GM18870 (cell line): ENCODE measurements around the gene TMEM178B.
"Not testable (repeated sequence)": the region's sequence is repeated elsewhere in the genome, so short reads cannot be mapped to it uniquely, and the experiment has no call there.

ENCODE experiments used
- ATAC-seq: cut with Tn5 transposase; IDR thresholded peaks from one replicate; pipeline ENCODE4 v1.9.1; 2021; ENCODE audit warnings: moderate library complexity; ENCODE audit not compliant: unreplicated experiment

Gene TMEM178B

DNA sequence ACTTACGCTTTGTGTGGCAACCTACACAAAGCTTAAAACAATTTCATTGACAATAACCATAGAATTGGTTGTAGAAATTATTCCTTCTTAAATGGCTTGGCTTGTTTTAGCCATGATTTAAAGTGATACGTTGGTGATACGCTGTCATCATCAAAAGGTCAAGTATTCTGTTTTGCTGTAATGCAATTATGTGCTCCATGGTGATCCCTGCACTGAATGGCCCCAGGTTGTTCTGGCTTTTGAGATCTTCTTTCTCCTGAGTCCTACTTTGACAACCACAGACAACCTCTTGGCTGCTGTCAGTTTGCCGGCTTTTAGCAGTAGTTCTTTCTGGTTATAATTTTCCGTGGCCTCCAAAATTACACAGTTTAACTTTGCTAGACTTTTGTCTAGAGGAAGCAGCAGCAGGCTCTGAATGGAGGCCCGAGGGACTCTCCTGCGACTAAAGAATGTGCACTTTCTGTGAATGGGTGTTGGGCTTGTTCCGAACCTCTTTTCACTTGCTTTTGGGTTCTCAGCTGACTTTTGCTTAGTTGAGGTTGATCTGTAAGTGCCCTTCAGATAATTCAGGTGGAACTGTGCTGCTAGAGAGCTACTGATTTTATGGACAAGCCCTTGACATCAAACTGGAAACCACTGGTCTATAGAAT, 104.7 kb downstream of the TMEM178B start:
- ATAC-seq = no peak

DNA sequence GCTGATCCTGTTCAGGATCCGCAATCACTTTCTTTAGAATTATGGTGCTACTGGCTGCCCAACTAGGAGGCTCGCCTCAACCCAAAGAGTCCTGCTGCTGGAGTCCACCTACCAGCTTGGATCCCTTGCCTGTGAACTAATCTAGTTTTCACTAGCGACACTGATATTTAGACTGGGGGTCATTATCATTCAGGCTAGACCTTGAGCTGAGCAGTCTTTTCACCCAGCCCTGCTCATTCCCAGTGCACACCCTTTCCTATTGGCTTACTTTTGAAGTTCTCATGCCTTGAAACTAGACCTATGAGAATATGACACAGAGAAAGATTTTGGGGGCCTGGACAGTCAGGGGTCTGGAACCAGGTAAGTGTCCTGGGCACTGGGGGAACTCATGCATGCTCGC, 107.9 kb downstream of the TMEM178B start:
- ATAC-seq = no peak

DNA sequence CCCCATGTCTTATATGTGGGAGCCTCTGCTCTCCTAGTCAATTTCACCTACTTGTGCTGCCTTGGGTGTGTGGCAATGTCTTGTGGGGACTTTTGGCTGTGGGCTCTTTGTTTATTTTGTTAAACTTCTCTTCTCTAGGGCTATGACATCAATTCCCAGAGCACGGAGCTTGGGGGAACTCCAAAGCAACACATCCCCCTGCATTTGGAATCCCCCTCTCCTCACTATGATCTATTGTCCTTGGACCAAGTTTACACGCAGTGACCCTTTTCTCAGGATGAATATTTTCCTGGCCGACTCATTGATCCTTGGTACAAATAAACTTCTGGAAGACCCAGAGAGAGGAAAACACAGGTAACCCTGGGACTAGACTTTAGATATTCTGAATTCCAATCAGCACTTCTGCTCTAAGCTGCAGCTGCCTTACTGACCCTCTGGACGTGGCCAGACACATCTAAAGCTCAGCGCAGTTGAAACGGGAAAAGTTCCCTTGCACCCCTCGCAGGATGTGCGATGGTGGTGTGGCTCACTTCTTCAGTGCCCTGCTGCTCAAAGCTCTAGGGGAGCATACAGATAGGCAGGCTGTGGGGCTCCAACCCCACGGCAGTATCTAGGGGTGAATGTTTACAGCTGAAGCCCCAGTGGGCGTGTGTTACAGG, 110.8 kb downstream of the TMEM178B start:
- no peak for ATAC-seq

DNA sequence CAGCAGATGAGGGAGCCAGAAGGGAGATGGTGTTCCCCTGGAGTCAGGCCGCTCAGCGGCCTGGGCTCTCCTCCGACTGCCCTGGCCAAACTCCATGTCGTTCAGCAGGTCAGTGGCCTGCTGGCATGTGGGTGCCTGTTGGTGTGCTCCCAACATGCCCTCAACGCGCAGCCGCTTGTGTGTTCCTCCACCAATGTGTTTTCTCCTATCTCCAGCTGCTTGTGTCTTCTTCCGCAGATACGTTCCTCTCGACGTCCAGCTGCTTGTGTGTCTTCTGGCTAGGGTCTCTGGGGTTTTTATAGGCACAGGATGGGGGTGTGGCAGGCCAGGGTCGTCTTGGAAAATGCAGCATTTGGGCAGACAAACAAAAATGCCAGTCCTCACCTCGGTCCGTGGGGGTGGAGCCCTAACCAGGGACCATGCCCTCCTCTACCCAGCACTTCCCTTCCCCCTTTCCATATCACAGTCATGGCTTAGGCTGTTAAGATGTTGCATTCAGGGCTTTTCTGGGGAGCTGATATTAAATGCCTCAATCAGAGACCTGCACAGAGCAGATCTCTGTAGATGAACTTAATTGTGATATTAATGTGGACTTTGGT, 111.6 kb downstream of the TMEM178B start:
- ATAC-seq = no peak

DNA sequence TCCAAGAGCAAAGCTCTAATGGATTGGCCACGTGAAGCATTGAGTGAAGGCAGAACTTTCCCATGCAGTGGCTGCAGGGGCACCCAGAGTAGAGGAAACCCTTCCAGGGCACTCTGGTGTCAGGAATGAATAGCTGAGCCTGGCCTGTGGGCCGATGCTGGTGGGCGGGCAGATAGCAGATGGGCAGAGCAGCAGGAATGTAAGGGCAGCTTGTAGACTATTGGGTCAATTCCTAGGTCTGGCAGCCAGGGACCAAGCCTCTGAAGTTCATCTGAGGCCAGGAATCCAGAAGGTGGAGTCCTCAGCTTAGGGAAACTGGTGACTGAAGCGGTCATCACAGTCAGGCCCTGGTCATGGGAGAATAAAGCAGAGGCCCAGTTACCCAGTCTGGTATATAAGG, 115.4 kb downstream of the TMEM178B start:
- ATAC-seq = no peak

DNA sequence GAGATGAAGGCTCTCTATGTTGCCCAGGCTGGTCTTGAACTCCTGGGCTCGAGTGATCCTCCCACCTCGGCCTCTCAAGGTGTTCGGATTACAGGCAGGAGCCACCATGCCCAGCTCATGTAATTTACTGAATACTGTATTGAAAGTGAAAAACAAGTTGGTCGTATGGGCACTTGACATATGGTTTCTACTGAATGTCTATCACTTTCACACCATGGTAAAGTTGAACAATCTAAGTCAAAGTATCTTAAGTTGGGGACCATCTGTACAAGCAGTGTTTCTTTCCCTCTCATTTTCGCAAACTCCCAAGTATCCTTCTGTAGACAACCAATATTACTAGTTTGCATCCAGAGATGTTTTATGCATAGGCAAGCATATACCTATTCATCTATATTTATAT, 116.6 kb downstream of the TMEM178B start:
- no peak for ATAC-seq

DNA sequence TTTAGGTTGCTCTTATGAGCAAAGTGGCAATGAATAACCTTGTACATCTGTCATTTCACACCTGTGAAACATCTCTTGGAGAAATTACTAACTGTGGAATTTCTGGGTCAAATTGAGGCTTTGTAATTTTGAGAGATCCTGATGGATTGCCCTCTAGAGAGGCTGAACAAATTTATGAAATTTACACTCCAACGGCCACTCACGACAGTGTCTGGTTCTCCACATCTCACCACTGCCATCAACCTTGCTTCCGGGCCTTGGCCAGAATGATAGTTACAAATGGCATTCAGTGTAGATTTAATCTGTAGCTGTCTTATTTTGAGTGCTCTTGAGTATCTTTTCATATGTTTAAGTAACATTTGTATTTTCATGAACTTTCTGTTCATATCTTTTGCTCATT, 117.4 kb downstream of the TMEM178B start:
- ATAC-seq = no peak

DNA sequence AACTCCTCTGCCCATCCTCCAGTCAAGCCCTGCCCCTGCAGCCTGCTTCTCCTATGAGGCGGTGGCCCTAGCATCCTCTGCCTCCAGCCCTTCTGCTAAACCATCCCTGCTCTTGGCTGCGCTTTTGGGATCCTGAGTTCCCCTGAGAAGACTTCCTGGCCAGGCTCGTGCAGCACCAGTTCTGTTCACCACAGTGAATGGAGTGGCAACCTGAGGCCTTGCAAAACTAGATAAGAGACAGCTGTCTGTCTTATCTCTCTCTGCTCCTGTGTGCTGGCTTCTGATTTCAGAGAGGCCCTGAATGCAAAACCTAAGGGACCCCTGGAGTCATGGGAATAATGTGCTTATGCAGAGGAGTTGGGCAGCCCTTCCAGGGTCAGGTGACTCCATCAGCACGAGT, 119.2 kb downstream of the TMEM178B start:
- ATAC-seq = no peak

DNA sequence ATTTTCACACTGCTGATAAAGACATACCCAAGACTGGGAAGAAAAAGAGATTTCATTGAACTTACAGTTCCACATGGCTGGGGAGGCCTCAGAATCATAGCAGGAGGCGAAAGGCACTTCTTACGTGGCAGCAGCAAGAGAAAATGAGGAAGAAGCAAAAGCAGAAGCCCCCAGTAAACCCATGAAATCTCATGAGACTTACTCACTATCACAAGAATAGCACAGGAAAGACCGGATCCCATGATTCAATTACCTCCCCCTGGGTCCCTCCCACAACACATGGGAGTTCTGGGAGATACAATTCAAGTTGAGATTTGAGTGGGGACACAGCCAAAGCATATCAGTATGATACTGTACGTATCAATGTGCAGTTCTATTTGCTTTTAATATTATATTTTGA, 121.9 kb downstream of the TMEM178B start:
- ATAC-seq = not testable (repeated sequence)

DNA sequence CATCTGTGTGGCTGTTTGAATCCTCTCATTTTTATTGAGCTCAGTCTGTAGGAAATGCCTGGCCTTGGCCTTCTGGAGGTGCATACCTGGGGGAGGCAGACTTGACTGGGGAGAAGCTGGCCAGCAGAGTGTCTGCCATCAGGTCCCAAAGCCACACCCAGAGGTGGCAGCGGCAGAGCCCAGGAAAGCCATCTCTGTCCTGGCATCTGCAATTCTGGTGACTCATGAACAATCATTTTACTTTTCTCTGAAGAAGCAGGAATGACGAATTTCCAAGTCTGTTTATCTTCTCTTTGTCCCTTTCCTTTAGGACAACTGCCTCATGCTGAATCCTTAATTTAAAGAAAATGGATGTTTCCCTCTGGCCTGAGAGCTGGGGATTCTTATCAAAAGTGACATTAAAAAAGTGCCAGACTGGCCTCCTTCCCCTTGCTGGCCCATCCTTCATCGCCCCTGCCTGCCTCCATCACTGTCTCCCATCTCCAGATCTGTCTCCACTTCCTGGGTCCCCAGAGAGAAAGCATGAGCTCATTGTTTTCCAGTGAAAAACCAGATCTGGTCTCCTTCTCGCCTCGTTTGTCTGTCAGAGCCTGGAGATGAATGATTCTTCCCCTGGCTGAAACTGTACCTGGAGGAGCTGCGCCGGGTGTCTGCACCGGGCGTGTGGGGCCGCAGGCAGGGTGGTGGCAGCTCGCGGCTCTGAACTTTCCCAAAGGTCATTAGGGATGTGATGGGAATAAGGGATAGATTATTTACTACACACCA, 124.5 kb downstream of the TMEM178B start:
- ATAC-seq = no peak

DNA sequence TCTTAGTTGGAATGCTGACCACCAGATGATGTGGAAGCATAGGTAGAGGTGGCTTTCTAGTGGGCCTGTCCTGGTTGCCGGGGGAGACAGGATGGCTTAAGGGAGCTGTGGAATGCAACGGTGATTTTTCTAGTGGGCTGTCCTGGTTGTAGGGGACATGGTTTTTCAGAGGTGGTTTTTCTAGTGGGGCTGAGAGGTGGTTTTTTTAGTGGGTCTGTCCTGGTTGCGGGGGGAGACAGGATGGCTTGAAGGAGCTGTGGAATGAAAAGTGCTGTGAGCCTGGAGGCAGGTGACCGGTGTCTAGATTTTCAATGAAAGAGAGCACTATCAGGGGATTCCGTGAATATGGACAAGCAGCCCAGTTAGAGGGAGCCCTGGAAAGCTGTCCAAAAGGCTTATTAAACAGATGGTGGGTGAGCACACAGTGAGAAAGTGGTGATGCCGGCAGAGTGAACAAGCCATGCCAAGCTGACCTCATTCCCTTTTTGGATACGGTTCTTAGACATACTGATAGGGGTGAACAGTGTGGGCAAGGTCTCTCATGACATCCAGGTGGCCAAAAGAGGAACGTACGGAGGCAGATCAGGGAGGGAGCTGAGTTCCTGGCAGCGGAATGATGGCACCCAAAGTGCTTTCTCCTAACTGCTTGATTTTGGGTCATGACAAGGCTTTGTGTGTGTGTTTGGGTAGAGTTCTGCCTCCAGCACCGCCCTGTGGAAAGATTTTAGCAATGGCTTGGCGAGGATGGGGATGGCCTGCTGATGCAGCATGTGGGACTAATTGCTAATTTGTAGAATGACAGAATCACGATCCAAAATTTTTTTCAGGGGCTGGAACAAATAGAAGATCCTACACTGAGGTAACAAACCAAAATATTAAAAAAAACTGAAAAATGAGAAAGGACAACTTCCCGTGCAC, 126.6 kb downstream of the TMEM178B start:
- no peak for ATAC-seq

DNA sequence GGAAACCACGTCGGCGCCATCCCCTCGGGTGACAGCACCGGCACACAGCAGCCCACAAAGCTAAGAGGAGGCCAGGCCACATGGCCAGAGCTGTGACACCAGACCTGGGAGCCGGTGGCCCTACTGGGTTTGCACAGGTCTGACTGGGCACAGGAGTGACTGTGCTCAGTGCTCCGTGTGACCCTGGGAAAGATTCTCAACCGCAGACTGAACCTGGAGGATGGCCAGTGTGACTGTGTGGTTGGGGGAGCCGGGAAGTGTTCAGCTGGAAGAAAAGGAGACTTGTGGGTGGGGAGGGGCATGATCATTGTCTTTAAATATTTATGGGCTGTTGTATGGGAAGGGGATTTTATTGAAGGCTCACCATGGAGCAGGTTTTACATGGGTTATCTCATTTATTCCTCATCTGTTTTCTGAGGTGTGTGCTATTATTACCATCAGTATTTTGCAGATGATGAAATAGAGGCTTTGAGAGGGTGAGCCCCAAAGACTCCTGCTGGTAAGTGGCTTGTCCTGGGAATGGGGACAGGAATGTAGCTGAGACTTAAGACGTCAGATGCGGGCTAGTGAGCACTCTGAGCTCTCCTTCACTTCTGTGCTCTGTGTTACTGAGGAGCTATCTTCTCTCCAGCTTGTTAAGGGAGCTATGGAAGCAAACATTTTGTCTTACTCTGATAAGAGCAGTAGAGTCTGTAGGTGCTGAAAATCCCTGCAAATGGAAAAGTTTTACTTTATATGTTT, 127.5 kb downstream of the TMEM178B start:
- ATAC-seq = no peak

DNA sequence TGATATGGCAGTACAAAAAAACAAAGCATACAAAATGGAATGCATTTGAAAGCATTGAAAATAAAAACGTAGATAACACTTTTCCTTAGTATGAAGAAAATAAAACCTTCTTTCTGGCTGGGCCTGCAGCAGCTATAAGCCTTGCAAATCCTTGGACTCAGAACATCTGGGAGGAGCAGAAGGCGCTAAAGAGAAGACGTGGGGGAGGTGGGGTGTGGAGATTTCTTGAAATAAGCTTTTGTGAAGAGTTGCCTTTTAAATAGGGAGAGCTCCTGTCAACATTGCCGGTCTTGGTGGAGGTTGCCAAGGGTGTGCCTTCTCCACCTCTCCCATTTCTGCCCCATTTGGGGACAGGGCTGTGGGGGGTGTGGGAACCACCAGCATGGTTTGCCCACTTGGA, 128.7 kb downstream of the TMEM178B start:
- ATAC-seq = no peak

DNA sequence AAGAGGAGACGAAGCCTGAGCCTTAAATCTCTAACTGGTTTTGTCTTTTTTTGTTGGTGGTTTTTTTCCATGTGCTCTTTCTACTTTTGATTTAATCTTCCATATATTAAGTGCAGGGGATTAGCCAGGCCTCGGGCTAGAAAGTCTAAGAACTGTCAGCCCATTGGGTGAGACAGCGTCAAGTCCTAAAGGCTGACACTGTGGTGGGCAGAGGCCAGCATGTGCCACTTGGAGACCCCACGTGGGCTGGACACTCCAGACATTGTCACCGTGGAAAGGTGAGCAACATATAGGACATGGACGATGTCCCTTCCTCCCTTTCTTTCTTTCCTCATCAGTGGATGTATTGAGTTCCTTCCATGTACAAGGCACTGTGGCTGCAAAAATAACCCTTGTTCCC, 129.3 kb downstream of the TMEM178B start:
- ATAC-seq = no peak

DNA sequence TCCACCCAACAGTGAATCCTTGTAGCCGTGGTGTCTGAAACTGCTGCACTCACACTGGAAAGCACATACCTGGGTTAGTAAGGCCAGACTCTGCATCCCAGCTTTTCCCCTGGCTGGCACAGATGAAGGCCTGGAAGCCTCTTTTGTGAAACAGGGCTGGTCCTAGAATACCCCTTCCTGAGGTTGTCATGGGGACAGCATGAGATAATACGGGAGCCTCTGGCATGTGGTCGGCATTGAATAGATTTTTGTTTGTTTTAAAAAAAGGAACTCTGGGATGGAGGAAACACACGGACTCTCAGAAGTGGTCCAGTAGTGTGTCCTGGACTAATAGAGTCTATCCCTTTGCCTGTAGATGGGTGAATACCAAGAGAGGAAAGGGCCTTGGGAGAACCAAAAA, 129.7 kb downstream of the TMEM178B start:
- ATAC-seq = no peak

DNA sequence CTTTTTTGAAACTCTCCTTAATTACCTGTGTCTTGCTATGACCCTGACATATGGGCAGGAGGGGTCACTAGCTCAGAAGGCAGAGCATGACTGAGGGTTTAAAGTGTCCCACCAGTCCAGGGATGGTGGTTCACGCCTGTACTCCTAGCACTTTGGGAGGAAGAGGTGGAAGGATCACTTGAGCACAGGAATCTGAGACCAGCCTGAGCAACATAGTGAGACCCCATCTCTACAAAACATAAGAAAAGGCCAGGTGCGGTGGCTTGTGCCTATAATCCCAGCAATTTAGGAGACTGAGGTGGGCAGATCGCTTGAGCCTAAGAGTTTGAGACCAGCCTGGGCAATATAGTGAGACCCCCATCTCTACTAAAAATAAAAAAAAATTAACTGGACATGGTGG, 133.8 kb downstream of the TMEM178B start:
- ATAC-seq = no peak

DNA sequence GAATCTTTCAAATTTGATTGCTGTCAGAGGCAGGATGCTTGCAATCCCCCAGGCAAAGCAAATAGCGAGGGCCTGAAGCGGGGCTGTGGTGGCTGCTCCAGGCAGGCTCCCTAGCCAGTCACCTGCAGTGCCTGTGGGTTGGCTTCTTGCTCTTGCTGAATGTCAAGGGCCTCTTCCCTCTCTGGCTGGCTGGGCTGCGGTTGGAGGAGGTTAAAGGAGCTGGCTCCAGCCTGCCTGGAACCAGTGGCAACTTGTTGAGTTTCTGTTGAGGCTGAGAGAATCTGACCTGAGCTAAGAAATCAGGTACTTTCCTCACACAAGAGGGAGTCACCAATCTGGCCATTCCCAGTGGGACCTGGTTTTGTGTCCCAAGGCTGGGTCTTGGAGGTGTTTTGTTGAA, 134.7 kb downstream of the TMEM178B start:
- no peak for ATAC-seq

DNA sequence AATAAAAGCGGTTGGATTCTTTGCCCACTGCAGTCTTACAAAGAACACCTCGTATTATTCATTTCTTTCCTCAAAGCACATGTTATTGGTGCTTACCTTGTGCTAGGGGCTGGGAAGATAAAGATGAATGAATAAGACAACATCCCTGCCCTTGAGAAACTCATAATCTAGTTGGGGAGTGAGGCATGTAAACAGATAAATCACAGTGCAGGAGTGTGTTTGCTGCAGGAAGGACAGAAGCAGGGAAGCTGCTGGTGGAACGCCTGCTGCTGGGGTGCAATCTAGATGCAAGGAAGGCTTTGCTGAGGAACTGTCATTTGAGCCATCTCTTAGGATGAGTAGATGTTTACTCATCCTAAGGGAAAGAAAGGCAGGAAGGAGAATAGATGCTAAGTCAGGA, 135.6 kb downstream of the TMEM178B start:
- ATAC-seq = no peak

DNA sequence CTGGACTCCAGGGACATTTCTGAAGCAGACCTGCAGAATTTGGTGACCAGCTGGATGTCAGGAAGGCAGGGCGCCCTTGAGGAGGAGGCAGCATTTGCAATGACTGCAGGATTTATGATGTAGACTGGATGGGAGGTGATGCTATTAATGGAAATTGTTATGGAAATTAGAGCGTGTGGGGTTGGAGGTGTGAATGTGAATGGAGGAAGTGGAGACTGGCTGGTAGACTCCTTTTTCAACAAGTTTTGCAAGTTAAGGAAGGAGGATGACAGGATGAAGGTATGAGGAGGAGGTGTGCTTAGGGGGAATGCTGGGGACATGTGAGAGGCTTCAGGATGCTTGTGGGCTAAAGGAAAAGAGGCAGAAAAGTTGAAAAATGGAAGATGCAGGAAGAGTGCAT, 137.0 kb downstream of the TMEM178B start:
- ATAC-seq = no peak

DNA sequence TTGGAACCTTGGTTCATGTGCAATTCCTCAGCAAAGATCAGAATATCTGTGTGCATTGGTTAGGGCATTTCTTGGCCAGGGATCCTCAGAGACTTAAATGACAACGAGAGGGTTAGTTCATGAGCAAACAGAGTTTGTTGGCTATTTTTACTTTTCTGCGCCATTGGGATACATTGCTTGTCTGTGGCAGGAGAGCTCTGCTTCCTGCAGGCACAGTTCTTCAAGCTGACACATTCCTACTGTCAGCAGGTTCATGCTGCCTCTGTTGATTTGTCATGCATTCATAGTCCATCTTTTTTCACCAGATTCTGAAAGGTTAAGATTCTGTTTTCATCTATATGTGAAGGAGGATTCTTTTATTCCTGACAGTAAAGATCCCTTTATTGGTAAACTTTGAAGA, 139.4 kb downstream of the TMEM178B start:
- ATAC-seq = no peak
